NB4 (cell line): ENCODE results near the gene DPH3.

Experiments
- POLR2A ChIP-seq: IDR thresholded peaks from 2 replicates; pipeline ENCODE4 v1.6.1; 2011; ENCODE audit warnings: mild to moderate bottlenecking; ENCODE audit not compliant: insufficient read length; ENCODE audit errors: extremely low read depth
- TF ChIP-seq, protein P1 (sequence below): IDR thresholded peaks from one replicate; pipeline ENCODE4 v1.5.1; 2012; ENCODE audit warnings: low read depth, low read length
- TF ChIP-seq, protein P2 (sequence below): IDR thresholded peaks from 2 replicates; pipeline ENCODE4 v1.6.1; 2011; ENCODE audit warnings: low read depth, low read length

DNA sequence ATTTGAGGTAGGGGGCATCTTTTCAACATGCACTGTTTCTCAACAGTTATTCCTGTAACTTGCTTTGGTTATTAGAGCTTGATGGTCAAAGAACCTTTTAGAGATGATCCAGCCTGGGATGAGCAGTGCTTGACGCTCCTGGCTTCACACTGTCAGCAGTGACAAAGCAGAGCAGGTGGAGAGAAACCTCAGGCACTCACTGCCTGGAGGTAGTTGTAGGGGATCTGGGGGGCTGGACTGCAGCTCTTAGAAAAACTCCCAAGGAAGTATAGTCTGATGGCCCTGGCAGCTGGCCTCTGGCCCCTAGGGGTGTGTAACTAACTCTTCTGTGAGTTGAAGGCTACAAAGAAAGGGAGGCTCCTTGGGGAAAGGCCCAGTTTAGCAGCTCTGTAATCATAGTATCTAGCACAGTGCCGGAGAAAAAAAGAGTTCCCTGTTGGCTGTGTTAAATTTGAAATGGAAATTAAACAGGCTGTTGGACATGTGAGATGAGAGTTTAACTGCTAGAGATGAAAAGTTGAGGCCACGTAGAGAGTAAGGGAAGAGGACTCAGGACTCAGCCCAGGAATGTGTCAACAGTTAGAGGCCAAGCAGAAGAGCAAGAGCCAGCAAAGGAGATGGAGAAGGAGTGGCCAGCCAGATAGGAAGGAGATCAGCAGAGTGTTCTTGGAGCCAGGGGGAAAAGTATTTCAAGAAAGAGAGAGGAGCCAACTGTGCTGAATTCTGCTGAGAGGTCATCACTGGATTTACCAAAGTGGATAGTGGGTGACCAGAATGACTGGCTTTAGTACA is 14.5 kb upstream of the DPH3 start:
- TF ChIP-seq, protein P1, sequence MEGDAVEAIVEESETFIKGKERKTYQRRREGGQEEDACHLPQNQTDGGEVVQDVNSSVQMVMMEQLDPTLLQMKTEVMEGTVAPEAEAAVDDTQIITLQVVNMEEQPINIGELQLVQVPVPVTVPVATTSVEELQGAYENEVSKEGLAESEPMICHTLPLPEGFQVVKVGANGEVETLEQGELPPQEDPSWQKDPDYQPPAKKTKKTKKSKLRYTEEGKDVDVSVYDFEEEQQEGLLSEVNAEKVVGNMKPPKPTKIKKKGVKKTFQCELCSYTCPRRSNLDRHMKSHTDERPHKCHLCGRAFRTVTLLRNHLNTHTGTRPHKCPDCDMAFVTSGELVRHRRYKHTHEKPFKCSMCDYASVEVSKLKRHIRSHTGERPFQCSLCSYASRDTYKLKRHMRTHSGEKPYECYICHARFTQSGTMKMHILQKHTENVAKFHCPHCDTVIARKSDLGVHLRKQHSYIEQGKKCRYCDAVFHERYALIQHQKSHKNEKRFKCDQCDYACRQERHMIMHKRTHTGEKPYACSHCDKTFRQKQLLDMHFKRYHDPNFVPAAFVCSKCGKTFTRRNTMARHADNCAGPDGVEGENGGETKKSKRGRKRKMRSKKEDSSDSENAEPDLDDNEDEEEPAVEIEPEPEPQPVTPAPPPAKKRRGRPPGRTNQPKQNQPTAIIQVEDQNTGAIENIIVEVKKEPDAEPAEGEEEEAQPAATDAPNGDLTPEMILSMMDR, result no peak
- TF ChIP-seq, protein P2, sequence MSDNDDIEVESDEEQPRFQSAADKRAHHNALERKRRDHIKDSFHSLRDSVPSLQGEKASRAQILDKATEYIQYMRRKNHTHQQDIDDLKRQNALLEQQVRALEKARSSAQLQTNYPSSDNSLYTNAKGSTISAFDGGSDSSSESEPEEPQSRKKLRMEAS, result no peak
- no peak for TF ChIP-seq POLR2A
